ENCODE data around the gene PATZ1.

DNA sequence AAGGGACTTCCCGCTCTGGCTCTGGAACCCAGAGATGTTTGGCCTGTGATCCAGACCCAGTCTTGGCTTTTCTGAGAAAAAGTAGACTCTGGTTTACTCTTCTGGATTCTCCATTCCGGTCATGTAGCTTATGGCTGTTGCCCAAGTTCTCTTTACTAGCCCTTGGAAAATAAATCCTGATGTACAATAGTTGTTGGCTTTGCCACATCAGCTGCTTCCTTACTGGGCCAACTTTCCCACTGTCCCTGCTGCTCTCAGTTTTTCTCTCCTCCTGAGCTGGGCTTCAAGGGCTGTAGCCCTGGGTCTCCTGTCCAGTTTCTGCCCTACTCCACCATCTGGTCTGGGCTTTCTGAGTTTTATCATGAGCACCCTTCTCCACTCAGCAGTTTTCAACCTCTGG lies 12.5 kb downstream of the PATZ1 start:
- TF ChIP-seq, protein P1, sequence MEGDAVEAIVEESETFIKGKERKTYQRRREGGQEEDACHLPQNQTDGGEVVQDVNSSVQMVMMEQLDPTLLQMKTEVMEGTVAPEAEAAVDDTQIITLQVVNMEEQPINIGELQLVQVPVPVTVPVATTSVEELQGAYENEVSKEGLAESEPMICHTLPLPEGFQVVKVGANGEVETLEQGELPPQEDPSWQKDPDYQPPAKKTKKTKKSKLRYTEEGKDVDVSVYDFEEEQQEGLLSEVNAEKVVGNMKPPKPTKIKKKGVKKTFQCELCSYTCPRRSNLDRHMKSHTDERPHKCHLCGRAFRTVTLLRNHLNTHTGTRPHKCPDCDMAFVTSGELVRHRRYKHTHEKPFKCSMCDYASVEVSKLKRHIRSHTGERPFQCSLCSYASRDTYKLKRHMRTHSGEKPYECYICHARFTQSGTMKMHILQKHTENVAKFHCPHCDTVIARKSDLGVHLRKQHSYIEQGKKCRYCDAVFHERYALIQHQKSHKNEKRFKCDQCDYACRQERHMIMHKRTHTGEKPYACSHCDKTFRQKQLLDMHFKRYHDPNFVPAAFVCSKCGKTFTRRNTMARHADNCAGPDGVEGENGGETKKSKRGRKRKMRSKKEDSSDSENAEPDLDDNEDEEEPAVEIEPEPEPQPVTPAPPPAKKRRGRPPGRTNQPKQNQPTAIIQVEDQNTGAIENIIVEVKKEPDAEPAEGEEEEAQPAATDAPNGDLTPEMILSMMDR (IDR thresholded peaks at IDR 0.05) = no peak
- no peak for TF ChIP-seq POLR2A (IDR thresholded peaks at IDR 0.05)
